SKM-1 treated with dmso at 0.1 percent for 144 hours (cell line): ENCODE measurements around the gene PIAS2.
"Not testable (repeated sequence)": the region's sequence is repeated elsewhere in the genome, so short reads cannot be mapped to it uniquely, and the experiment has no call there.

Experiments
- DNase-seq: peaks from one replicate; lab custom pipeline; 2025; ENCODE audit not compliant: unreplicated experiment; lab: John Stamatoyannopoulos, UW

The PIAS2 gene, protein sequence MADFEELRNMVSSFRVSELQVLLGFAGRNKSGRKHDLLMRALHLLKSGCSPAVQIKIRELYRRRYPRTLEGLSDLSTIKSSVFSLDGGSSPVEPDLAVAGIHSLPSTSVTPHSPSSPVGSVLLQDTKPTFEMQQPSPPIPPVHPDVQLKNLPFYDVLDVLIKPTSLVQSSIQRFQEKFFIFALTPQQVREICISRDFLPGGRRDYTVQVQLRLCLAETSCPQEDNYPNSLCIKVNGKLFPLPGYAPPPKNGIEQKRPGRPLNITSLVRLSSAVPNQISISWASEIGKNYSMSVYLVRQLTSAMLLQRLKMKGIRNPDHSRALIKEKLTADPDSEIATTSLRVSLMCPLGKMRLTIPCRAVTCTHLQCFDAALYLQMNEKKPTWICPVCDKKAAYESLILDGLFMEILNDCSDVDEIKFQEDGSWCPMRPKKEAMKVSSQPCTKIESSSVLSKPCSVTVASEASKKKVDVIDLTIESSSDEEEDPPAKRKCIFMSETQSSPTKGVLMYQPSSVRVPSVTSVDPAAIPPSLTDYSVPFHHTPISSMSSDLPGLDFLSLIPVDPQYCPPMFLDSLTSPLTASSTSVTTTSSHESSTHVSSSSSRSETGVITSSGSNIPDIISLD

DNA sequence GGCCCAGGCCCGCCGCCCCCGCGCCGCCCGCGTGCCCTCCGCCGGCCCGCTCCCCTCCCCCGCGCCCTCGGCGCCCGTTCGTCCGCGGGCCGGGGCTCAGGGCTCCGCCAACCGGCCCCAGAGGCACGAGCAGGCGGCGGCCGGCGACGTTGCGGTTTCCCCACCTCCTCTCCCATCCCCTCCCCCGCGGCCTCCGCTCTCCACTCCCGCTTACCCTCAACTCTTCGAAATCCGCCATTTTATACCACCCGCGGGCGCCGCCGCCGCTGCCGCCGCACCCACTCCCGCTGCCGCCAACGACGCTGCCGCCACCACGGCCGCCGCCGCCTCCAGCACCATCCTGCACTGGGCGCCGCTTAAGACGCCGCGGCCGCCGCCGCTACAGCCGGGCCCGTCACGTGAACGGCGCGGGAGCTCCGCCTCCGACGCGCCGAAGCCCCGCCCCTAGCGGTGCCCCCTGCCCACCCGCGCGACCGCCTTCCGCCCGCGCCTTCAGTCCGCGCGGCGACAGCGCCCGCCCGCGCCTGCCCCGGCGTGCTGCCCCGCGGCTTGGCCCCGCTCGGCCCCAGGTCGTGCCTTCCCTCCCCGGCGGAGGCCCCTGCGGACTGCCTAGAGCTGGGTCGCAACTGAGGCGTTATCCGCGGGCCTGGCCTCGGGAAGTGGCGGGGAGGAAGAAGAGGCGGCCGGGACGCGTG is at the start of gene PIAS2, which contains the start of gene KATNAL2:
Gene PIAS2 (minus strand): TSS at position 400 of the 695 bp plus-strand sequence. CDS start 162 bp downstream, at position 238.
Gene KATNAL2 (plus strand): TSS at position 495 of the 695 bp plus-strand sequence. CDS start 29,271 bp downstream, outside the sequence.
- peak; percentile 64 for DNase-seq

- DNase-seq, result not testable (repeated sequence)
These were observed 49.0 kb upstream of the PIAS2 start for GRCh38 chr18:46966266-46966665.

DNA sequence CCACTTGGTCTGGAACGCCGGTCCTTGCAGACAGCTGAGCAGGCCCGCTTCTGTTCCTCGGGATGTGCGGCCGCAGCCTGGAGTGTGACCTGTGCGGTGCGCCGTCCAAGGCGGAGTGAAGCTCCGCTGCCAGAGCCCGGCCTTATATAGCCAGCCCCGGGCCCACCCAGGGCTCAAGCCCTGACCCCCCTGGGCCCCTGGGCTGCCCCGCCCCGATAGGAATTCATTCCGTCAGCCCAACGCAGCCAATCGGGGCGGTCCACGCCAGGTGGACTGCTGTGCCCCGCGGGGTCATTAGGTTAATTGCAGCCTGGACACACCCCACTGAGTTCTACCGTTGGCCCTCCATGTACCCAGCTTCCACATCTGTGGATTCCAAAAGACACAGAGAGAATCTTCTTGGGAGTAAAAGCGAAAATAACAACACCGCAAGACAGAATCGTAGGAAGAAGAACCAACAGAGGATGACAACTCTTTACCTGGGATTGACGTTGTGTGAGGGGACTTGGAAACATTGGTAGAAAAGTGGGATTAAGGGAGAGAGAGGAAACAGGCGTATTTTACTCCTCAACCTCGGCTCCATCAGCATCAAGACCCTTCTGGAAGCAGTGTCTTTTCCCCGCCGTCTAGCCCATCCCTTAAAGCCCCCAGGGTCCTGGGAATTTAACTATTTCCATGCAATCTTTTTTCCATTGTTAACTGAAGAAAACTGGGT is 47.4 kb upstream of the PIAS2 start:
- not testable (repeated sequence) for DNase-seq

DNA sequence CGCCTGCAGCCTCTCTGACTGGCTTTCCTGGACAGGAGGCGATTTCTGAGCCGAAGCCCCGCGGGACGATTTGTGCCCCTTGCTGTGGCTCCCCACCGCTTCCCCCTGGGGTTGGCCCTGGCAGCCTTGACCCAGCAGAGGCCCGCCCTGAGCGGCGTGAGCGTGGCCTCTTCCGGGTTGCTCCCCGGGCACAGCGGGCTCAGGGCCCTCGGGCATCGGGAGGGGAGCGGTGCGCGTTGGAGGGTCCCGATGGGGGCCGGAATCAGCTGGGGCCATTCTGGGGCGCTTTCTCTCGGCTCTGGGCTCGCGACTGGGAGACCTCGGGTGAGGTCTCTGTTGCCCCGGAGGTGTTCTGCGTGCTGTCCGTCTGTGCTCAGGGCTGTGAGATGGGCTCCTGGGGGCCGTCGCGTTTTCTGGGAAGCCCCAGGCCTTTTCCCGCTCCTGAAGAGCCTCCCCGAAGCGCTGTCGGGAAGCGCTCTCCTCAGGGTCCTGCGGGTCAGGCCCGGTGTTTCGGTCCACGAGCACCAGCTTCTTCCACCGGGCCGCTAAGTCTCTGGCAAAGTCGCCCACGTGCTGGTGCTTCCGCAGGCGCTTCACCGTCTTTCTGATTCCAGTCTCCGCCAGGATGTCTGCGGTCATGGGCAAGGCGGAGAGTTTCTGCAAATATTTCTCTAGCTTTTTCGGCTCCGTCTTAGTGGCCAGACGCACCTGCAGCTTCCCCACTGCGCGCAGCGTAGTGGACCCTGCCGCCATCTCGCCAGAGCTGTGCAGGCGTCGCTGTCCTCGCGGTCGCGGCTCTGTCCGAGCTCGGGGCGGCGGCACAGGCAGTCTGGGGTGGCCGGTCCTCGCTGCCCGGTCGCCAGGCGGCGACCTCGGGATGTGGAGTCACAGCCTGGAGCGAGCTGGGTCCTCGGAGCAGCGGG is 46.6 kb upstream of the PIAS2 start:
- DNase-seq, result not testable (repeated sequence)

DNA sequence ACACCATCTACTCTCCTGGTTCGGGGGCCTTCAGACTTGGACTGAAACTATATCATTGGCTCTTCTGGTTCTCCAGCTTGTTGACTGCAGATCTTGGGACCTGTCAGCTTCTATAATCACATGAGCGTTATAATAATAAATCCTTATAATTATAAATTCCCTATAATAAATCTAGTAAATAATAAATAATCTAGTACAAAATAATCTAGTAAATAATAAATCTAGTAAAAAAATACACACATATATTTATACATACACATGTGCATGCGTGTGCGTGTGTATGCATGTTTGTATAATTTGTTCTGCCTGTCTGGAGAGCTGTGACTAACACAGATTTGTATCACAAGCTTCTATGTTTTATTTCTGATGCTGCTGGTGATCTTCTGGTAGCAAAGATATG is 40.9 kb upstream of the PIAS2 start:
- no peak for DNase-seq

DNA sequence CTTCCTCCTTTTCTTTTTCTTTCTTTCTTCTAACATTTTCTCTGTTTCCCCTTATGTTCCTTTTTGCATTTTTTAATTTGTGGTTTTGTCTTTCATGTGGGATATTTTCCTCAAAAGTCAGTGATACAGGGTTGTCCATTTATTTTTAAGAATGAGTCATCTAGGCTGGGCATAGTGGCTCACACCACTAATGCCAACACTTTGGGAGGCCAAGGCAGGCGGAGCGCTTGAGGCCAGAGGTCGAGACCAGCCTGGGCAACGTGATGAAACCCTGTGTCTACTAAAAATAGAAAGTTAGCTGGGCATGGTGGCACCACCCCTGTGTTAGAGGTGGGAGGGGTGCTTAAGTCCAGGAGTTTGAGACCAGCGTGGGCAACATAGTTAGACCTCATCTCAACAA is 35.9 kb upstream of the PIAS2 start:
- DNase-seq, result no peak

GRCh38 chr18:46950064-46950656 is 32.9 kb upstream of the PIAS2 start:
- peak; percentile 12 for DNase-seq

DNA sequence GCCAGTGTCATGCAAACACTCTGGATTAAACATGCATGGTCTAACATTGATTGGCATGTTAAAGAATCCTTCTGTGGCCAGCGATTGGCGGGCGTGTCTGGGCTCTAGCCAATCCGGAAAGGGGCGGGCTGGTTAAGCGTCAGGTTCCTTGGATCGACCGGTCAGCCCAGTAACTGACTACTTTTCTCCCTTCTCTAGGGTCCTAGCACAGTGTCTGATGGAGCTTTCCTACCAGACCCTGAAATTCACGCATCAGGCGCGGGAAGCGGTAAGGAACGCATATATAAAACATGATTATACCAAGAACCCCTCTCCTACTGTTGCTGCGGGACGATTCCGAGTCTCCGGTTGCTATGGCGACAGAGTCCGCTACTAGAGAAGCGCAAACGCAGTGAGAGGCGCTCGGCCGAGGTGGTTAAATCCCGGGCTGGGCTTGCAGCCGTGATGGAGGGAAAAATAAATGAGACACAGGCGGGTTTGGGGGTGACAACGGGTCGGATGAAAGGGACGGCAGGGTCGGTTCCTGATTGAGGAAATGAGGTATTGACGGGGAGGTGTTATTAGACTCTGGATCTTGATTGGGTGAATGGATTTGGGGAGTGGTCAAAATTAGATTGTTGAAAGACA is 29.5 kb upstream of the PIAS2 start:
- no peak for DNase-seq

- no peak for DNase-seq
These were observed 25.3 kb upstream of the PIAS2 start for GRCh38 chr18:46942646-46943045.

DNA sequence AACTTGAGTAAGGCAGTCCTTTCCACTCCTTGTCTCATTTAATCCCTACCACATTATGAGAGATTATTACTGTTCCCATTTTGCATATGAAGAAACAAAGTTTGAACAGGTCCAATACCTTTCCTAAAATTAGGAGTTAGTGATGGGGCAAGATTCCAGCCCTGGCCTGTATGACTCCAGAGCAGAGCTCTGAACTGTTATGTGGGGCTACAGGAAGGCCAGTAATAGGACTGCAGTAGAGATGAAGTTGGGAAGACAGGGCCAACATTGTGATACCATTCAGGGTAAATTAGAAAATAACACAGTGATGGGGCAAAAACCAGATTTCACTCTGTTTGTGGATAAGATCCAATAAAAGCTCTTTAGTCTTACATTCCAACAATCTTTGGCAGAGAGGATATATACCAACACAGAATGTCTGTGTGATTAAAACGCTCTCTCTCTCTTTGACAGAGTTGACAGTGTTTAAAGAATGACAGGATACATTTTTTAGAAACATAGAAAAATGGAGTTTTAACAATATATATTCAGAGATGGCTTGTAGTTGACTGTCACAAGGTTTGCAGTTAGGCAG is 22.8 kb upstream of the PIAS2 start:
- no peak for DNase-seq

GRCh38 chr18:46939337-46939963 is 22.1 kb upstream of the PIAS2 start:
- no peak for DNase-seq

DNA sequence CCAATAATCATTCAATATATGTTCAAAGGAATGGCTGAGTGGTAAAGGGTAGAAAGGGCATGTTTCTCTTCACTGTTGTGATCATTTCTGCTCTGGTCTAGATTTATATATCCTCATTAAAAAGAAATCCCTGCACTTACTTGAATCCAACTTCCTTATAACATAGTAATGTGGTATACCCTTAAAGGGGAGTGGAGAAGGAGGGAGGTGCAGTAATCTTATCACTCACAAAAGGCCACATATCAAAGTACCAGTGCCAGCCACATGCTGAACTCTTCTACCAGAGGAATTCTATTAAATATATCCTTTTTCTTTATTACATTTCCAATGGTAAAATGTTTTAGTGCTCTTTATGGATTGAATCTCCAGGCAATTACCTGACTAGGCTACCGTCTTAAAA is 3.3 kb upstream of the PIAS2 start:
- no peak for DNase-seq

DNA sequence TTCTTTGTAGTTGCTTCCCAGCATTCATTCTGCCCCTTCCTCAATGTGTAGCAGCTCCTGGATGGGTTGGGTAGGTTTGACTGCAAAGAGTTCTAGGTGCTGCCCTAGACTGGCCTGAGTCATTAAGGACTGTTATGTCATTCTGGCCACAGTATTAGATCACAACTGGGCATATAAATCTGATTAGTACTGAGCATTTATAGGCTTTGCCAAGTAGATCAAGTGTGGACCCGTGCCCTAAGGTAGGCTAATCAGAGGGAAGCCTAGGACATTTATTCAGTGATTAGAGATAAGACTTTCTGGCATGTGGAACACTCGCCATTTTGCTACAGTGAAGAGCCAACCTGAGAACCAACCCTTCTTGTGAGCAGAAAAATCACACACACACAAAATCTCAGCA is 2.8 kb upstream of the PIAS2 start:
- DNase-seq, result no peak

GRCh38 chr18:46917803-46918600 is 695 bp upstream of the PIAS2 start:
- no peak for DNase-seq

DNA sequence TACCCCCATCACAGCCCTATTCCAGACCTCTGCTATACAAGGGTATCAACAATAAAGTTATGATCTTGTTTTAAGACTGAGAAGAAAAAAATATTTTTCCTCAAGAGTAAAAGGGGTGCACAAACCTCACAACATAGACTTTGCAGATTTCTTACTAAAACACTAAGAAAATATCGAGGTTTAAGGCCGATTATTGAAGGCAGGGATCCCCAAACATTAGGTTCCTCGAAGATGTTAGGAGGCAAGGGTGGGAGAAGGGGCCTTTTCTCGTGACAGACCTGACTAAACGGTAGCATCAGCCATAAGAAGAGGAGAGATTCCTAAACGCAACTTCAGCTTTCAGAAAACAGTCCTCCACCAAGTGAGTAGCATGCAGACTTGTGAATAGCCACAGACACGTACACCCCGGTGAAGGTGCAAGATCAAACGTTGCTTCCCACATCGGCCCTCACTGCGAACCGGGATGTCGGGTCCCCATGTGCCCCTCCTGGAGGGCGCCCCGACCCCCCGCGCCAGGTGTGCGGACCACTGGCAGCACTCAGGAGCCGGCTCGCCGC is 678 bp downstream of the PIAS2 start:
- DNase-seq, result no peak

DNA sequence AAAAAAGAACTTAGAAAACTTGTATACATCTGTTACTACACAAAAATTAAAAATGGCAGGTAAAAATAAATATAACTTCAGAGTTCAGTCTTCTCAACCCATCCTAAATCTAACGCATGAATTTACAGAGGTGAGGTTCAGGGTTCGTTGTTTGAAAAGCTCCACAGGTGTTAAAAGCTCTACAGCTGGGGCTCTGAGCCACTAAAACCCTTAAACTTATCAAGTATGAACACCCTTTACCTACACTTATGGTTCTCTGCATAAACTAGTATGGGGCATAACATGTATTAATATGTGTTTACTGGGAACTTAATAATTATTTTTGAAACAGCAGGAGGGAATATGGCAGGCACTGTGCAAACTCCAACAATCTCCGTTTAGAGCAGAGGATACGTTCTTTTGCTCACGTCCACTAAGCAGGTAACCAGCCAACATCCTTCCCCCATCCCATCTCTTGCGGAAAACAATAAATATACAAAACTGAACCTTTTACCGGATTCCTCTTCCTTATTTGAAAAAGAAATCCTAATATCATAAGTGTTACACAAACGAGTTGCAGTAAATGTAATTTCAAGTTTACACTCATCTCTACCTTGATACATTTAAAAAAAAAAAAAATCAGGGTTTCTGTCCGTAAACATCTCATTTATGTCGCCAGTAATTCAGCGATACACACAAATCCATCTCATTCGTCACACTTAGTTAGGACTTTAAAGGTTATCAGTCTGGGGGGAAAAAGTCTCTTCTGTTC is 1.3 kb downstream of the PIAS2 start:
- DNase-seq, result no peak

DNA sequence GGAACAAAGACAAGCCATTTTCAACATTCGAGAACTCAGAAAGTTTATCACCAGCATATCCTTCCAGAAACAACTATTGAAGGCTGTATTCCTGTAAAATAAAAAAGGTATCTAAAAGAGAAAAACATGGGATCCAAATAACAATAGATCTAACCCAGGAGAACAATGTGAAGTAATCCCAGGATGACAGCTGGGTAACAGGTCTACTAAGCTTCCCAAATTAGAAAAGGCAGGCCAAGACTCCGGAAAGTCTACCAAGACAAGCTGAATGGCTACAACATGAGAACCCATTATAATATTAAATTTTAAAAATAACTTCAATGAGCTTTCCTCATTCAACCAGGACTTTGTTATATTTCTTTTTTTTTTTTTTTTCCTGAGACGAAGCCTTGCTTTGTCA is 6.5 kb downstream of the PIAS2 start:
- no peak for DNase-seq
